ENCODE data around the gene PDLIM7. TPM values are rescaled to one million over a fixed set of nuclear protein-coding genes. Genes with fewer than 3 reads are reported as not detected.

The PDLIM7 gene
- total RNA-seq, 1 donor from 2014 or later = 358 TPM

DNA sequence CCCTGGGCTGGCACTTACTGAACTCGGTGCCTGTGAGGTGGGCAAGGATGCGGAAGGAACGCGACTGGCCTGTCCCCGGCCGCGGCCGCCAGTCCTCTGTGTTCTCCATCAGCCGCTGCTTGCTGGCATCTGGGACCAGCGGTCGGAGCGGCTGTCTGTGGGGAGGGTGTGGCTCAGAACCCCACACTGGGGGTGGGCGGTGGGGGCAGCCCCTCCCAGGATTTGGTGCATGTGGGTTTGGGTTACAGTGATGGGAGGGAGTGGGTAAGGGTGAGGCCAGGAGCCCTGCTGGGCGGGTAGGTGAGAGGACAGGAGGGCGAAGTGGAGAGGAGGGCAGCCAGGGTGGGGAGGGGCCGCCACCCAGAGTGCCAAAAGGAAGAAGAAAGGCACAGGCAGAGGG is 6.4 kb downstream of the PDLIM7 start:
- Mint-ChIP-seq H3K9me3 (ENCODE audit: unreplicated experiment) (no peaks in the 10 kb centered on the region), H3K4me3 (ENCODE audit: unreplicated experiment) (no peak overlapping the region), H3K27me3 (ENCODE audit: unreplicated experiment) (no peaks in the 10 kb centered on the region), H3K36me3 (ENCODE audit: unreplicated experiment) (peaks cover 25% of the 10 kb centered on the region), H3K27ac (ENCODE audit: unreplicated experiment) (peak overlapping the region; percentile 84), H3K4me1 (ENCODE audit: unreplicated experiment) (peaks cover 47% of the 10 kb centered on the region)
- TF ChIP-seq CTCF (IDR thresholded peaks at IDR 0.05) = no peak
- no peak for DNase-seq (ENCODE audit: extremely low spot score, unreplicated experiment)

GRCh38 chr5:177490311-177490991 is 7.0 kb downstream of the PDLIM7 start:
- Mint-ChIP-seq H3K27me3 (ENCODE audit: unreplicated experiment) (no peaks in the 10 kb centered on the region), H3K27ac (ENCODE audit: unreplicated experiment) (peak overlapping the region; percentile 64), H3K36me3 (ENCODE audit: unreplicated experiment) (peaks cover 26% of the 10 kb centered on the region), H3K4me1 (ENCODE audit: unreplicated experiment) (peaks cover 42% of the 10 kb centered on the region), H3K4me3 (ENCODE audit: unreplicated experiment) (no peak overlapping the region), H3K9me3 (ENCODE audit: unreplicated experiment) (no peaks in the 10 kb centered on the region)
- no peak for DNase-seq (ENCODE audit: extremely low spot score, unreplicated experiment)
- TF ChIP-seq CTCF (IDR thresholded peaks at IDR 0.05) = no peak

DNA sequence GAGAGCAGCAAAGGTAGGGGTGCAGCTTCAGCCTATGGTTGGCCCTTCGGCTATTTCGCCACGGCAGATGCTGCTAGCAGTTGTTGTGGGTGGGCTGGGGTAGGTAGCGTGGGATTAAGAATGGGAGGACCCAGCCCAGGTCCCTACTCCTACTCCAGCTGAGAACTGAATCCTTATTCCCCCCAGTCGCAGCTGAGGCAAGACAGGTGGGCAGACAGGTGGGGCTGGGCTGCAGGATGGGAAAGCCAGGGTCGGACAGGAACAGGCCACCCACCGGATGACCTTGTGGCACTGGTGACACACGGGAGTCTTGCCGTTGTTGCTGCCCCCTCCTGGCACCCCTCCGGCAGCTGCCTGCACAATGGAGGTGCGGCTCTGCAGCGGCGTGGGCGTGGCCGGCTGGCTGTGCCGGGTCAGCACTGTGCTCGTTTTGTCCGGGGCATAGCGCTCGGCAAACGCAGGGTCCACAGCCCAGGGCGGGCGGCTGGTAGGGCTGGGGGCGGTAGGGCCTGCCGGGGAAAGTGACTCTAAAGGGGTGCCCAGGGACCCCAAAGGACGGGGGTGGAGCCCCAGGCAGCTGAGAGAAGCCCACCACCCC is 8.2 kb downstream of the PDLIM7 start:
- Mint-ChIP-seq H3K4me3 (ENCODE audit: unreplicated experiment) (no peak overlapping the region), H3K27me3 (ENCODE audit: unreplicated experiment) (no peaks in the 10 kb centered on the region), H3K36me3 (ENCODE audit: unreplicated experiment) (peaks cover 38% of the 10 kb centered on the region), H3K27ac (ENCODE audit: unreplicated experiment) (no peak overlapping the region), H3K9me3 (ENCODE audit: unreplicated experiment) (no peaks in the 10 kb centered on the region), H3K4me1 (ENCODE audit: unreplicated experiment) (peaks cover 39% of the 10 kb centered on the region)
- DNase-seq (ENCODE audit: extremely low spot score, unreplicated experiment) = no peak
- TF ChIP-seq CTCF (IDR thresholded peaks at IDR 0.05) = peak; percentile 6

- Mint-ChIP-seq H3K36me3 (ENCODE audit: unreplicated experiment) (peaks cover 39% of the 10 kb centered on the region), H3K4me1 (ENCODE audit: unreplicated experiment) (peaks cover 35% of the 10 kb centered on the region), H3K27me3 (ENCODE audit: unreplicated experiment) (no peaks in the 10 kb centered on the region), H3K4me3 (ENCODE audit: unreplicated experiment) (no peak overlapping the region), H3K9me3 (ENCODE audit: unreplicated experiment) (no peaks in the 10 kb centered on the region), H3K27ac (ENCODE audit: unreplicated experiment) (no peak overlapping the region)
- no peak for DNase-seq (ENCODE audit: extremely low spot score, unreplicated experiment)
- no peak for TF ChIP-seq CTCF (IDR thresholded peaks at IDR 0.05)
Observed at GRCh38 chr5:177487975-177488374, 9.4 kb downstream of the PDLIM7 start.

DNA sequence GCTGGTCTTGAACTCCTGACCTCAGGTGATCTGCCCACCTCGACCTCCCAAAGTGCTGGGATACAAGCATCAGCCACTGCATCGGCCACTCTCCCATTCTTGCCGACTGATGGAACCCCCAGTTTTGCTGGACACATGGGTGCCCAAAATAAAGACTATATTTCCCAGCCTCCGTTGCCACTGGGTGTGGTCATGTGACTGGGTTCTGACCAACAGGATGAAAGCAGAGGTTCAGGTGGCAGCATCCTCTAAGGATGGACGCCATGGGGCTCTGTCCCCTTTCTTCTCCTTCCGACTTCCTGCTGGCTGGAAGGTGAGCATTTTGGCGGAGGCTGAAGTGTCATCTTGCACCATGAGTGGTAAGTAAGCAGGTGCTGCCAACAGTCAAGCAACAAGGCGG is 10.3 kb downstream of the PDLIM7 start:
- no peak for TF ChIP-seq CTCF (IDR thresholded peaks at IDR 0.05)
- H3K4me3 Mint-ChIP-seq (ENCODE audit: unreplicated experiment) = no peak overlapping the region
- peaks cover 34% of the 10 kb centered on the region for H3K36me3 Mint-ChIP-seq (ENCODE audit: unreplicated experiment)
- DNase-seq (ENCODE audit: extremely low spot score, unreplicated experiment) = no peak
- no peaks in the 10 kb centered on the region for H3K27me3 Mint-ChIP-seq (ENCODE audit: unreplicated experiment)
- no peak overlapping the region for H3K27ac Mint-ChIP-seq (ENCODE audit: unreplicated experiment)
- peaks cover 35% of the 10 kb centered on the region for H3K4me1 Mint-ChIP-seq (ENCODE audit: unreplicated experiment)
- H3K9me3 Mint-ChIP-seq (ENCODE audit: unreplicated experiment) = no peaks in the 10 kb centered on the region
